ENCODE results near the gene SSR4. TPM values are rescaled to one million over a fixed set of nuclear protein-coding genes. Genes with fewer than 3 reads are reported as not detected.

The SSR4 gene
- total RNA-seq, 1 experiment from 2014 or later = 227 TPM

DNA sequence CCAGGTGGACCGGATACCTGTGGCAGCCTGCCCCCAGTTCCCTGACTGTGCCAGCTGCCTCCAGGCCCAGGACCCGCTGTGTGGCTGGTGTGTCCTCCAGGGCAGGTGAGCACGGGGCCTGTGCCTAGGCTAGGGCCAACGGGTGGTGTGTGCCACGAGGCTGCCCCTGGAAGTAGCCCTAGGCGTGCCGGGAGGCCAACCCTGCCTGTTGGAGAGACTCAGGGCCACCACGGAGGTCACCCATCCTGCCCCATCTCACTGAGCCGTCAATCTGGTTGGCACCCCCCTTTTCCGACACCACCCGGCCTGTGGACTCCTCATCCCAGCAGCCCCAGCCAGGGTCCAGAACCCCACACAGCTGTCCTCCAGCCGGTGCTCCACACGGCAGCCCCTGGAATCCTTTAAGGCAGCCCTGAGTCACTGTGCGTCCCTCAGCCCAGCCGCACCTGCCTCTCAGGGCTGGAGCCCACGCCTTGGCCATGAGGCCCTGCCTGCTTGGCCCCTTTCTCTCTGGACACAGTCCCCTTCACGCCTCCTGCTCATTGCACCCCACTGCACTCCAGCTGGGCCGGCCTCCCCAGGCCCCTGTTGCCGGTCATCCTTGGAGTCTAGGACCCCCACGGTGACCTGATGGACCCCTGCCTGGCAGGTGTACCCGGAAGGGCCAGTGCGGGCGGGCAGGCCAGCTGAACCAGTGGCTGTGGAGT, 25.2 kb upstream of the SSR4 start:
- DNase-seq (ENCODE audit: low spot score) = no peak

GRCh38 chrX:153769865-153770600, 24.4 kb upstream of the SSR4 start:
- DNase-seq (ENCODE audit: low spot score) = no peak

DNA sequence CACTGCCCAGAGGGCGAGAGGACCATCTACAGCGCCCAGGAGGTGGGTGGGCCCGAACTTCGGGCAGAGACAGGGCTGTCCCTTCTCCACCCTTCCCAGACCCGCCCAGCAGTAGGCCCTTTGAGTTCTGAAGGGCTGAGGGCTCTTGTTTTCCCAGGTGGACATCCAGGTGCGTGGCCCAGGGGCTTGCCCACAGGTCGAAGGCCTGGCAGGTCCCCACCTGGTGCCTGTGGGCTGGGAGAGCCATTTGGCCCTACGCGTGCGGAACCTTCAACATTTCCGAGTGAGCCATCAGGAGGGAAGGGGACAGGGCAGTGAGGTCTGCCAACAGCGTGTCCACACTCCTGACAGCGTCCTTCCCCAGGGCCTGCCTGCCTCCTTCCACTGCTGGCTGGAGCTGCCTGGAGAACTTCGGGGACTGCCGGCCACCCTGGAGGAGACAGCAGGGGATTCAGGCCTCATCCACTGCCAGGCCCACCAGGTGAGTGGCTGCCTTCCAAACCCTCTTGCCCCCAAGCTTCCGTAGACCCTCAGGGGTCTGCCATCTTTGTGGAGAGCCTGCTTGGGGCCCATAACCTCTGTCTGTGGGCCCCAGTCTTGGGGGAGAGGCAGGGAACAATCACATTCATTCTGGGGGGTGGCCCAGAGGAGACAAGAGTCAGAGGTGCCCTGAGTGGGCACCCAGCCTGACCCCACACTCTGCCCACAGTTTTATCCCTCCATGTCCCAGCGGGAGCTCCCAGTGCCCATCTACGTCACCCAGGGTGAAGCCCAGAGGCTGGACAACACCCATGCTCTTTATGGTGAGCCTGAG, 23.7 kb upstream of the SSR4 start:
- no peak for DNase-seq (ENCODE audit: low spot score)

GRCh38 chrX:153771415-153772315, 22.8 kb upstream of the SSR4 start:
- DNase-seq (ENCODE audit: low spot score) = no peak

GRCh38 chrX:153772316-153773217, 21.9 kb upstream of the SSR4 start:
- no peak for DNase-seq (ENCODE audit: low spot score)

DNA sequence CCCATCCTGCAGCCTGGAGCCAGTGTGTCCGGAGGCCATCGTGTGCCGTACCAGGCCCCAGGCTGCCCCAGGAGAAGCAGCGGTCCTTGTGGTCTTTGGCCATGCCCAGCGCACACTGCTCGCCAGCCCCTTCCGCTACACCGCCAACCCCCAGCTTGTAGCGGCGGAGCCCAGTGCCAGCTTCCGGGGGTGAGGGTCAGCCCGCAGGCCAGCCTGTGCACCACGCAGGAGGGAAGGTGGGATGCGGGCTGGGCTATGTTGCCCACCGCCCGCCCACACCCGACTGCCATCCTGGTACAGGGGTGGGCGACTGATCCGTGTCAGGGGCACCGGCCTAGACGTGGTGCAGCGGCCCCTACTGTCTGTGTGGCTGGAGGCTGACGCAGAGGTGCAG, 21.3 kb upstream of the SSR4 start:
- no peak for DNase-seq (ENCODE audit: low spot score)

GRCh38 chrX:153773741-153774575, 20.5 kb upstream of the SSR4 start:
- no peak for DNase-seq (ENCODE audit: low spot score)

DNA sequence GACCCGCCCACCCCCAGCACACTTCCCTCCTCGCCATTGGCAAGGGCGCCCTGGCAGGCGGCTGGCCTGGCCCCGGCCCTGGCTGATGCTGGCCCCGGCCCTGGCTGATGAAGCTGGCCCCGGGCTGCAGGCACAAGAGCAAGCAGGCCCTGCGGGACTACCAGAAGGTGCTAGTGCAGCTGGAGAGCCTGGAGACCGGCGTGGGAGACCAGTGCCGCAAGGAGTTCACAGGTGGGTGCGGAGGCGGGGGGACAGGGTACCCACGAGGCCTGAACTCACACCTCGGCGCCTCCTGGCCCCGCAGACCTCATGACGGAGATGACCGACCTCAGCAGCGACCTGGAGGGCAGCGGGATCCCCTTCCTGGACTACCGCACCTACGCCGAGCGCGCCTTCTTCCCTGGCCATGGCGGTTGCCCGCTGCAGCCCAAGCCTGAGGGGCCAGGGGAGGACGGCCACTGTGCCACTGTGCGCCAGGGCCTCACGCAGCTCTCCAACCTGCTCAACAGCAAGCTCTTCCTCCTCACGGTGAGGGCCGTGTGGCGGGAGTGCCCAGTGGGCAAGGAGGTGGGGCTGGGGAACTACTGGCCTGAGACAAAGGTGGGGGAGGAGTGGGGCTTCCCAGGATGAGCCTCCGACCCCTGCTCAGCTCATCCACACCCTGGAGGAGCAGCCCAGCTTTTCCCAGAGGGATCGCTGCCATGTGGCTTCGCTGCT, 19.7 kb upstream of the SSR4 start:
- no peak for DNase-seq (ENCODE audit: low spot score)

GRCh38 chrX:153775293-153776119, 19.0 kb upstream of the SSR4 start:
- no peak for DNase-seq (ENCODE audit: low spot score)

DNA sequence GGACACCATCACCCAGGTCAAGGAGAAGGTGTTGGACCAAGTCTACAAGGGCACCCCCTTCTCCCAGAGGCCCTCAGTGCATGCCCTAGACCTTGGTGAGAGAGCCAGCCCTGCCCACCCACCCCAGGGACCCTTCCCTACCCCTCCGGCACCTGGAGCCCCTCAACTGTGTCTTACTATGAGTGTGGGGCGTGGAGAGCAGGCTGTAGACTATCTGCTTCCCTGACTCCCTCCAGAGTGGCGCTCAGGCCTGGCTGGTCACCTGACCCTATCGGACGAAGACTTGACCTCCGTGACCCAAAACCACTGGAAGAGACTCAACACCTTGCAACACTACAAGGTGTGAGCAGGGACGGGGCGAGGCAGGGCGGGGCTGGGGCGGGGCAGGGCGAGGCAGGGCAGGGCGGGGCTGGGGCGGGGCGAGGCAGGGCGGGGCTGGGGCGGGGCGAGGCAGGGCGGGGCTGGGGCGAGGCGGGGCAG, 18.3 kb upstream of the SSR4 start:
- DNase-seq (ENCODE audit: low spot score) = no peak

GRCh38 chrX:153776611-153777045, 17.8 kb upstream of the SSR4 start:
- no peak for DNase-seq (ENCODE audit: low spot score)

DNA sequence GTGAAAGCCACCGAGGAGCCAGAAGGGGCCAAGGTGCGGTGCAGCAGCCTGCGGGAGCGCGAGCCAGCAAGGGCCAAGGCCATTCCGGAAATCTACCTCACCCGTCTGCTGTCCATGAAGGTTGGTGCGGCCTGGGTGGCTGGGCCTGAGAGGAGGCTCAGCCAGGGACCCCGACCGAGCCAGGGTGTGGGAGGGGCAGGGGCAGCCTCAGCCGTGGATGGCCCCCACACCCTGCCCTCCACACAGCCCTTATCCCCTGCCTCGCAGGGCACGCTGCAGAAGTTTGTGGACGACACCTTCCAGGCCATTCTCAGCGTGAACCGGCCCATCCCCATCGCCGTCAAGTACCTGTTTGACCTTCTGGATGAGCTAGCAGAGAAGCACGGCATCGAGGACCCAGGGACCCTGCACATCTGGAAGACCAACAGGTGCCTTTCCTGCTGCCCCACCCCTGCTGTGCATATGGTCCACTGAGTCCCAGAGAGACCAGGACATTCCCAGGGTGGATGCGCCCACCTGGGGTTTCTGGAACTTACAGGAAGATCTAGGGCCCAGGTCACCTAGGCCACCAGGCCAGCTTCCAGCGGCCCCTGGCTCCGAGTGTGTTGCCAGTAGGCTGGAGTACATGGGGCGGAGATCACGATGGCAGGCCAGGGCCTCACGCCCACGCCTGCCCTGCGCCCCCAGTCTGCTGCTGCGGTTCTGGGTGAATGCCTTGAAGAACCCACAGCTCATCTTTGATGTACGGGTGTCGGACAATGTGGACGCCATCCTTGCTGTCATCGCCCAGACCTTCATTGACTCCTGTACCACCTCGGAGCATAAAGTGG, 17.0 kb upstream of the SSR4 start:
- DNase-seq (ENCODE audit: low spot score) = no peak

DNA sequence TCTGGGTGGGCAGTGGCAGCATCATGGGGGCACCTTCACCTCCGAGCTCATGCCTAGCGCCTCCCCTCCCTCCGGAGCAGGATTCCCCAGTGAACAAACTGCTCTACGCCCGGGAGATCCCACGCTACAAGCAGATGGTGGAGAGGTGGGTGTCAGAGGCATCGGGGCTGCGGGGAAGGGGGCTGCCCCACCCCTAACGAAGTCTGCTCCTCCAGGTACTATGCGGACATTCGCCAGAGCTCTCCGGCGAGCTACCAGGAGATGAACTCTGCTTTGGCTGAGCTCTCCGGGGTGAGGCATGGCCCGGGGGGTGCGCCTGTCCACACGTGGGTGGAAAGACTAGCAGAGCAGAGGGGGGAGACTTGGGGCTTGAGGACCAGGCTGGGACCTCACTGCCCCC, 16.3 kb upstream of the SSR4 start:
- DNase-seq (ENCODE audit: low spot score) = no peak

- no peak for DNase-seq (ENCODE audit: low spot score)
Measured at GRCh38 chrX:153778684-153779101, 15.8 kb upstream of the SSR4 start.

DNA sequence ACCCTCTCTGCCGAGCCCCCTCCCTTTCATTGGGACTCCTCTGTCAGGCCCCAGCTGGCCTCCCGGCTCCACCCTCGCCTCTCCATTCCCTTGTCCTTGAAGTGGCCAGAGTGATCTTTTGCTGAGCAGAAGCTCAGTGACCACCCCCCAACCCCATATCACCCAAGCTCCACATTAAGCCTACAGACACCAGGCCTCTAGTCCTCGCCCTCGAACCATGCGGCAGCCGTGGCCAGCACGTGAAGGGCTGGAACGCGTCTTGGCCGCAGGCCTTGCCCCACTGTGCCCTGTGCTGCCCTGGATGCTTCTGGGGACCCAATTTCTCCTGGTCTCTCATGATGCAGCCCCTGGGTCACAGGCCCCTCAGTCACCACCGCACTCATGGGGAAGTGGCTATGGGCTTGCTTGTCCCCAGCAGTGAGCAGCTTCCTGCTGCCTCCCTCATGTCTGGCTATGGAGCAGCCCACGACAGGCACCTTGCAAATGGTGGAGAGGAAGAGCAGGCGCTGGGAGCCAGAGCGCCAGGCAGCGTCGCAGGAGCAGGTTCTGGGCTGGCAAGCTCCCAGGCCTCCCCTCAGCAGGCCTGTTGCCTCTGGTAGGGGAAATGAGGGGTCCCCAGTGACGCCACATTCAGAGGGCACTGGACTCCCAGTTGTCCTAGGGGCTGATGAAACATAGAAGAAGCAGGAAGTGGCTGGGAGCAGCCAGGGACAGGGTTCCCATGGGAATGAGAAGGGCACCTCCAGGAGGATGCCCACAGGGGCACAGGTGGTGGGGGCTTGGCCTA, 14.4 kb upstream of the SSR4 start:
- DNase-seq (ENCODE audit: low spot score) = no peak

Data from A172 (cell line).